Measurements from ENCODE around the gene RAB21. TPM values are rescaled to one million over a fixed set of nuclear protein-coding genes. Genes with fewer than 3 reads are reported as not detected.

The RAB21 gene
- total and polyA plus RNA-seq, 2 of the 4 experiments (the other 2 are of a cell fraction): 13.8 to 15.0 TPM

DNA sequence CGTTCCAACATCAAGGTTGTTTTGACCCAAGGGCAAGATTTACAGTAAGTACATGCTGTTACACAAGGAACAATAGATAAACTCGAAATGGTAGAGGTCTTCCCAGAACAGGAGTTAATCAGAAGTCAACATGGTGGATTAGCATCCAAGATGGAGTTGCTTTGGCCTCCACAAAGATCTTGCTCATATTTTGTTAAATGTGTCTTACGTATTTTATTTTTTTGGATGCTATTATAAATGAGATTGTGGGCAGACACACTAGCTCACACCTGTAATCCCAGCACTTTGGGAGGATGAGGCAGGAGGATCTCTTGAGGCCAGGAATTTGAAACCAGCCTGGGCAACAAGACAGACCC, 22.3 kb upstream of the RAB21 start:
- Histone ChIP-seq H3K14ac (replicated peaks; ENCODE audit: low read depth, low read length) (no peak overlapping the region), H4K5ac (ENCODE audit: low read depth, low read length) (no peak overlapping the region), H3K9ac (ENCODE audit: low read depth, low read length) (no peak overlapping the region), H2BK20ac (ENCODE audit: low read depth, low read length) (no peak overlapping the region; the same call in 1 of the 2 replicates), H3K56ac (ENCODE audit: extremely low read depth, insufficient read depth, low read length) (no peak overlapping the region), H4K20me1 (ENCODE audit: insufficient read depth, low read length) (no peaks in the 10 kb centered on the region), H4K8ac (ENCODE audit: low read depth in 2 of 2, low read length in 2 of 2) (peak overlapping the region in 1 of 2 experiments; percentile 9; a peak in 1 of 4 replicates), H2BK120ac (ENCODE audit: low read depth, low read length) (peak overlapping the region; percentile 75; the same call in 1 of the 2 replicates), H3K36me3 (ENCODE audit: control insufficient read depth, insufficient read depth, low read length) (no peaks in the 10 kb centered on the region), H2AK9ac (replicated peaks; ENCODE audit: low read depth, low read length, poor library complexity) (no peak overlapping the region), H3K27ac (ENCODE audit: insufficient read depth, low read length) (no peak overlapping the region), H3K4me2 (ENCODE audit: low read depth, low read length) (no peak overlapping the region), H3K4ac (ENCODE audit: low read depth, low read length) (no peak overlapping the region; the same call in 1 of the 2 replicates), H3K4me1 (ENCODE audit: control insufficient read depth, insufficient read depth, low read length) (no peaks in the 10 kb centered on the region), H3K23ac (ENCODE audit: low read depth, low read length) (no peak overlapping the region), H4K91ac (ENCODE audit: insufficient read depth, low read depth, low read length) (no peak overlapping the region), H3K18ac (ENCODE audit: low read depth, low read length) (no peak overlapping the region), H3K27me3 (ENCODE audit: control insufficient read depth, insufficient read depth, low read length) (no peaks in the 10 kb centered on the region), H3K4me3 (ENCODE audit: insufficient read depth, low read depth, low read length) (no peak overlapping the region), H2AK5ac (ENCODE audit: low read depth, low read length) (no peak overlapping the region; the same call in 1 of the 2 replicates), H3K9me3 (ENCODE audit: control insufficient read depth, insufficient read depth, low read length) (no peaks in the 10 kb centered on the region), H2BK5ac (ENCODE audit: low read depth, low read length, poor library complexity, severe bottlenecking) (no peak overlapping the region), H3K79me1 (ENCODE audit: low read depth in 1 of 2, low read length in 2 of 2) (no peaks in the 10 kb centered on the region), H2AFZ (replicated peaks; ENCODE audit: low read length, poor library complexity) (peak overlapping the region; percentile 76), H3K9me1 (ENCODE audit: insufficient read depth, low read length) (no peaks in the 10 kb centered on the region), H2BK15ac (ENCODE audit: low read depth, low read length) (no peak overlapping the region)
- no peak for ATAC-seq (ENCODE audit: low read depth)
- intact Hi-C loops (cut with micrococcal nuclease) (no loop called here), in situ Hi-C loops (cut with MboI; ENCODE audit: low sequenced_read_pairs) (no loop called here), dilution Hi-C loops (cut with HindIII; ENCODE audit: low sequenced_read_pairs, unreplicated experiment) (no loop called here)
- DNase-seq: no peak
- WGBS, 2 experiments (ENCODE audit: extremely low coverage in 2 of 2, insufficient read length in 1 of 2): no CpG with 5 or more reads among the region's 3 CpGs
- no TSS peak for BruUV-seq (replicated peaks)
- ChIA-PET CTCF (no interaction called here), POLR2A (ENCODE audit: unreplicated experiment) (no interaction called here)
- no peak for TF ChIP-seq CEBPB (IDR thresholded peaks at IDR 0.05; ENCODE audit: low read depth, low read length)
- no peak for TF ChIP-seq MAZ (IDR thresholded peaks at IDR 0.05; ENCODE audit: borderline replicate concordance, low read depth, low read length)

All from IMR-90 (cell line).